22Rv1 (cell line): ENCODE measurements around the gene NRG3.

Experiments
- H3K27ac ChIP-seq: fragments of 450-650 bp; 2 replicates; pipeline ENCODE4 v1.5.1; 2017
- CTCF ChIP-seq: fragments of 450-650 bp; IDR thresholded peaks from 2 replicates; pipeline ENCODE4 v1.5.1; 2017; ENCODE audit warnings: mild to moderate bottlenecking
- ZFX ChIP-seq: fragments of 450-650 bp; IDR thresholded peaks from 2 replicates; pipeline ENCODE4 v1.6.1; 2017; ENCODE audit warnings: antibody characterized with exemption, borderline replicate concordance

Gene NRG3

GRCh38 chr10:82438277-82438676, 563.3 kb downstream of the NRG3 start:
- no peak for TF ChIP-seq ZFX
- TF ChIP-seq CTCF: no peak
- no peak overlapping the region for H3K27ac ChIP-seq

GRCh38 chr10:82440775-82441174, 565.8 kb downstream of the NRG3 start:
- TF ChIP-seq ZFX (no peak), CTCF (no peak)
- no peak overlapping the region for H3K27ac ChIP-seq

DNA sequence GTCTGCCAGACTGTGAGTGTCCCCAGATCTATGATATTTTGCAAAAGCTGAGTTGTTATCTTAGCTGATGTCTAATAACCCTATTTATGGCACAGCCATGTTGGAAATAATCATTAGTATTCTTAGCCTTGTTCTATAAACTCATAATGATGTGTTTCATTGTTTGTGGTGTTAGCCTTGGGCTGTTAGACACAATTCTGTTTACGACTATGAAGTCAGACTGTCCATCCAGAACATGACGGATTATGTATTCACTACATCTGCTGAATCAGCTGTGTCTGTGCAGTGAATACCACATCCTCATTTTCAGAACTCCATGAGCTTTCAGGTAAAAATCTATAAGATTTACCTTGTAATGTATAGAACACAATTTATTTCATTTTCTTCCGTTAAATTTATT, 577.1 kb downstream of the NRG3 start:
- TF ChIP-seq ZFX (no peak), CTCF (no peak)
- H3K27ac ChIP-seq: no peak overlapping the region

GRCh38 chr10:82452676-82453075, 577.7 kb downstream of the NRG3 start:
- TF ChIP-seq ZFX (no peak), CTCF (no peak)

DNA sequence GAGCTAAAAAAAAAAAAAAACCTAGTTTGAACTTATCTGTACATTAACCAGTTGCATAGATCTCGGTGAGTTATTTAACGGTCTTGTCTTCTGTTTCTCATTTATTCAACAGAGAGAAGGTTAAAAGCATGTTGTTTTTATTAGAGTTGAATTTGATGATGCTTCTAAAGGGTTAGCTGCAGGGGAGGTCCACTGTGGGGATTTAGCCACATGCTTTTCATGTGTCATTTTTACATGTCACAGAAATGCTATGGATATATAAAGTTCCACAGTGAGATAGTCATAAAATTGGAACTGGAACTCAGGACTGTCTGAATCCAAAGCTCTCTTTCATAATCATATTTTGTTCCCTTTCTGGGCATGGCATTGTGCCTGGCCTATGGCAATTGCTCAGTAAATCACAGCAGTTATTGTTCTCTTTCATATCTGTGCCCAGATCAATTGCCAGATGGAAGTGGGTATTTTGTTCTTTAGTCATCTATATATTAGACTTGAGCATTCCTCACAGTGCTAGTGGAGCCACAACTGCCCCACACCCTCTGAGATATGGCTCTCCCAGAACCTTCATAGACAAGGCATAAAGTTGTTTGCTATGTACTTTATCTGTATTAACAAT, 578.8 kb downstream of the NRG3 start:
- TF ChIP-seq ZFX (no peak), CTCF (no peak)
- H3K27ac ChIP-seq: no peak overlapping the region

More at GRCh38 chr10:82452676-82453075, 577.7 kb downstream of the NRG3 start:
- H3K27ac ChIP-seq: no peak overlapping the region

DNA sequence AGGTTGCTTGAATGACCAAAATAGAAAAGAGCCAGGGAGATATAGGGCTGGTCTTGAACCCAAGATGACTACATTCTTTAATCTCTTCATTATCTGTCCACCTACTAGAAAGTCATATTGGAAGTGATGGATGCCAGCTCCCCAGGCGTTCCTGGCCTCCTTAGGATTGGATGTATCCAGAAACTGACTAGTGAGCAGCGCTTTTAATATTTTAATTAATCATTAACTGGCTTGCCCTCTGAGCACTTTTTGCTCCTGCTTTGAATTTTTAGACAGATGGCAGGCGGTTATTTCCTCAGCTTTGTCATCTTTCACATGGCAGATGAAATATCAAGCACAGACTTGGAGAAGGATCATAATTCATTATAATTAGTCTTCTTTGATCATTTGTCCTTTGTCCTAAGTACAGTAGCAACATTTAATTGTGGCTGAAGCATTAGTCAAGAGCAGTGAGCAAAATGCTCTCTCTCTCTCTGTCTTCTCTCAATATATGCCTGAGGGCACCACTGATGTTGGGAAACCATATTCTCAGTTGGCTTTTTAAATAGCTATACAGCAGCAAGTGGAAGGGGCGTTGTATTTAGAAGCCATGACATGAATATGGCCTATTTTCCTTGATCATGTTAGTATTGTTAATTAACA, 588.0 kb downstream of the NRG3 start:
- H3K27ac ChIP-seq: peak overlapping the region; percentile 68
- TF ChIP-seq ZFX (no peak), CTCF (no peak)

- peak overlapping the region; percentile 68 for H3K27ac ChIP-seq
- TF ChIP-seq CTCF (no peak), ZFX (no peak)
Measured at GRCh38 chr10:82463614-82464013, 588.6 kb downstream of the NRG3 start.
